GM18870 (cell line): Measurements from ENCODE around the gene LENG9.
"Not testable (repeated sequence)": the region's sequence is repeated elsewhere in the genome, so short reads cannot be mapped to it uniquely, and the experiment has no call there.

ENCODE experiments used
- ATAC-seq: cut with Tn5 transposase; IDR thresholded peaks from one replicate; pipeline ENCODE4 v1.9.1; 2021; ENCODE audit warnings: moderate library complexity; ENCODE audit not compliant: unreplicated experiment

The LENG9 gene

GRCh38 chr19:54463531-54464043 is at the start of gene LENG9:
TSS of gene LENG9 (minus strand) at chr19:54463778. CDS start at chr19:54463526, 252 bp downstream.
- ATAC-seq = peak; percentile 54

GRCh38 chr19:54509200-54509940 is 45.8 kb upstream of the LENG9 start:
- ATAC-seq = not testable (repeated sequence)

- ATAC-seq = not testable (repeated sequence)
These were observed 44.9 kb upstream of the LENG9 start for GRCh38 chr19:54508487-54508886.

- ATAC-seq = no peak
These were observed 44.2 kb upstream of the LENG9 start for GRCh38 chr19:54507824-54508223.

- not testable (repeated sequence) for ATAC-seq
These were observed 43.6 kb upstream of the LENG9 start for GRCh38 chr19:54507038-54507717.

GRCh38 chr19:54506079-54506478 is 42.5 kb upstream of the LENG9 start:
- ATAC-seq = no peak

GRCh38 chr19:54505542-54505941 is 42.0 kb upstream of the LENG9 start:
- ATAC-seq = not testable (repeated sequence)

- no peak for ATAC-seq
These were observed 39.0 kb upstream of the LENG9 start, which contains the start of gene LAIR2 for GRCh38 chr19:54502518-54503048. TSS of gene LAIR2 (plus strand) at chr19:54502831. CDS start at chr19:54502919, 88 bp downstream.

GRCh38 chr19:54498451-54498772 is 34.8 kb upstream of the LENG9 start:
- ATAC-seq = not testable (repeated sequence)

GRCh38 chr19:54497747-54498450 is 34.3 kb upstream of the LENG9 start:
- ATAC-seq = not testable (repeated sequence)

- ATAC-seq = not testable (repeated sequence)
These were observed 31.7 kb upstream of the LENG9 start for GRCh38 chr19:54495284-54495683.

GRCh38 chr19:54493967-54494585 is 30.5 kb upstream of the LENG9 start:
- ATAC-seq = no peak

- not testable (repeated sequence) for ATAC-seq
These were observed 29.5 kb upstream of the LENG9 start for GRCh38 chr19:54493056-54493455.

GRCh38 chr19:54492568-54492967 is 29.0 kb upstream of the LENG9 start:
- no peak for ATAC-seq

GRCh38 chr19:54489766-54490165 is 26.2 kb upstream of the LENG9 start:
- no peak for ATAC-seq

- ATAC-seq = no peak
These were observed 25.8 kb upstream of the LENG9 start for GRCh38 chr19:54489341-54489740.

- ATAC-seq = no peak
These were observed 22.3 kb upstream of the LENG9 start for GRCh38 chr19:54485851-54486250.

- ATAC-seq = no peak
These were observed 20.9 kb upstream of the LENG9 start for GRCh38 chr19:54484451-54484850.

- ATAC-seq = no peak
These were observed 19.3 kb upstream of the LENG9 start for GRCh38 chr19:54482889-54483288.

- ATAC-seq = no peak
These were observed 17.9 kb upstream of the LENG9 start for GRCh38 chr19:54481326-54481930.
